Smooth muscle cell (in vitro differentiated cells): Measurements from ENCODE around the gene MACF1. TPM values are rescaled to one million over a fixed set of nuclear protein-coding genes. Genes with fewer than 3 reads are reported as not detected.
A peak's percentile ranks its signal among the peaks of the same experiment; 100 is the strongest.

Source experiments
- DNase-seq: peaks from one replicate; lab custom pipeline; 2025; ENCODE audit not compliant: unreplicated experiment; lab: John Stamatoyannopoulos, UW
- H2AFZ ChIP-seq: fragments of 200-600 bp; sonication (generic); 2 replicates; pipeline ENCODE4 v1.6.0; 2016; ENCODE audit warnings: antibody characterized with exemption, low read depth, mild to moderate bottlenecking
- H3F3A ChIP-seq: fragments of 200-600 bp; sonication (generic); 2 replicates; pipeline ENCODE4 v1.6.0; 2017; ENCODE audit warnings: antibody characterized with exemption, low read depth
- H3K27ac ChIP-seq: fragments of 200-600 bp; sonication (generic); 2 replicates; pipeline ENCODE4 v1.5.1; 2016; ENCODE audit warnings: low read depth, mild to moderate bottlenecking
- H3K27me3 ChIP-seq: fragments of 200-600 bp; sonication (generic); 2 replicates; pipeline ENCODE4 v1.6.1; 2016; ENCODE audit warnings: low read depth, mild to moderate bottlenecking
- H3K36me3 ChIP-seq: fragments of 200-600 bp; sonication (generic); 2 replicates; pipeline ENCODE4 v1.5.1; 2016; ENCODE audit warnings: low read depth
- H3K4me1 ChIP-seq: fragments of 200-600 bp; sonication (generic); 2 replicates; pipeline ENCODE4 v1.5.1; 2016; ENCODE audit warnings: low read depth
- H3K4me2 ChIP-seq: fragments of 200-600 bp; sonication (generic); 2 replicates; pipeline ENCODE4 v1.6.0; 2016; ENCODE audit warnings: mild to moderate bottlenecking
- H3K4me3 ChIP-seq: fragments of 200-600 bp; sonication (generic); 2 replicates; pipeline ENCODE4 v1.5.1; 2016; ENCODE audit warnings: mild to moderate bottlenecking
- H3K79me2 ChIP-seq: fragments of 200-600 bp; sonication (generic); 2 replicates; pipeline ENCODE4 v1.6.0; 2016; ENCODE audit warnings: low read depth, mild to moderate bottlenecking
- H3K9ac ChIP-seq: fragments of 200-600 bp; sonication (generic); 2 replicates; pipeline ENCODE4 v1.6.0; 2016; ENCODE audit warnings: low read depth
- H3K9me3 ChIP-seq: fragments of 200-600 bp; sonication (generic); replicated peaks from 2 replicates; pipeline ENCODE4 v1.5.1; 2016; ENCODE audit warnings: low read depth
- H4K20me1 ChIP-seq: fragments of 200-600 bp; sonication (generic); 2 replicates; pipeline ENCODE4 v1.6.0; 2016; ENCODE audit warnings: low read depth
- CTCF ChIP-seq: fragments of 200-600 bp; sonication (generic); IDR thresholded peaks from 2 replicates; pipeline ENCODE4 v1.5.1; 2017; ENCODE audit warnings: borderline replicate concordance, mild to moderate bottlenecking, antibody characterized with exemption; ENCODE audit not compliant: insufficient read depth, poor library complexity, severe bottlenecking
- WGBS: methylation state at CpG from one replicate; pipeline ENCODE4 v1.1.7; 2016; ENCODE audit warnings: low lambda C conversion rate; 5-methylcytosine and 5-hydroxymethylcytosine counted together
- polyA plus RNA-seq: library from polyadenylated mRNA; unstranded; fragments of >200 nt; fragmentation: Nextera tagmentation; extraction: Ambion mirVana; gene quantifications from 2 replicates; pipeline ENCODE4 v1.2.1, GENCODE V29; 2016
- total RNA-seq: library from RNA; depleted of rRNA; stranded (reverse); fragments of >200 nt; gene quantifications from 2 replicates; pipeline ENCODE4 v1.2.3, GENCODE V29; 2014

The MACF1 gene
- total and polyA plus RNA-seq, 2 experiments from 2014 or later: 36.9 to 195 TPM

GRCh38 chr1:39277879-39278278 is 73.4 kb downstream of the MACF1 start:
- no peak for TF ChIP-seq CTCF
- Histone ChIP-seq H3F3A (peaks cover 6% of the 10 kb centered on the region), H3K4me2 (no peak overlapping the region), H3K9ac (no peak overlapping the region), H4K20me1 (peaks cover 98% of the 10 kb centered on the region), H3K9me3 (no peaks in the 10 kb centered on the region), H3K36me3 (peaks cover under 1% of the 10 kb centered on the region), H3K4me1 (peaks cover 7% of the 10 kb centered on the region), H2AFZ (no peak overlapping the region), H3K4me3 (no peak overlapping the region), H3K27ac (peak overlapping the region; percentile 20), H3K27me3 (no peaks in the 10 kb centered on the region), H3K79me2 (peaks cover 95% of the 10 kb centered on the region)
- DNase-seq: no peak

GRCh38 chr1:39282537-39283216 is 78.2 kb downstream of the MACF1 start:
- no peak overlapping the region for H2AFZ ChIP-seq
- H3K9ac ChIP-seq: no peak overlapping the region
- peaks cover 4% of the 10 kb centered on the region for H3F3A ChIP-seq
- WGBS: 66% methylated on average over 8 of the region's 8 CpGs
- H3K9me3 ChIP-seq: no peaks in the 10 kb centered on the region
- peaks cover 61% of the 10 kb centered on the region for H4K20me1 ChIP-seq
- H3K79me2 ChIP-seq: peaks cover 54% of the 10 kb centered on the region
- TF ChIP-seq CTCF: no peak
- H3K27ac ChIP-seq: no peak overlapping the region
- no peak overlapping the region for H3K4me2 ChIP-seq
- no peaks in the 10 kb centered on the region for H3K27me3 ChIP-seq
- H3K36me3 ChIP-seq: peaks cover 42% of the 10 kb centered on the region
- peaks cover 2% of the 10 kb centered on the region for H3K4me1 ChIP-seq
- DNase-seq: no peak
- H3K4me3 ChIP-seq: no peak overlapping the region

GRCh38 chr1:39283858-39284257 is 79.4 kb downstream of the MACF1 start:
- Histone ChIP-seq H3K27ac (peak overlapping the region; percentile 4), H3F3A (no peaks in the 10 kb centered on the region), H4K20me1 (peaks cover 50% of the 10 kb centered on the region), H3K4me1 (no peaks in the 10 kb centered on the region), H3K9me3 (no peaks in the 10 kb centered on the region), H2AFZ (no peak overlapping the region), H3K27me3 (no peaks in the 10 kb centered on the region), H3K36me3 (peaks cover 48% of the 10 kb centered on the region), H3K79me2 (peaks cover 44% of the 10 kb centered on the region), H3K9ac (no peak overlapping the region), H3K4me2 (no peak overlapping the region), H3K4me3 (no peak overlapping the region)
- no peak for TF ChIP-seq CTCF
- DNase-seq: no peak
- WGBS: 89% methylated on average over 1 of the region's 1 CpG

DNA sequence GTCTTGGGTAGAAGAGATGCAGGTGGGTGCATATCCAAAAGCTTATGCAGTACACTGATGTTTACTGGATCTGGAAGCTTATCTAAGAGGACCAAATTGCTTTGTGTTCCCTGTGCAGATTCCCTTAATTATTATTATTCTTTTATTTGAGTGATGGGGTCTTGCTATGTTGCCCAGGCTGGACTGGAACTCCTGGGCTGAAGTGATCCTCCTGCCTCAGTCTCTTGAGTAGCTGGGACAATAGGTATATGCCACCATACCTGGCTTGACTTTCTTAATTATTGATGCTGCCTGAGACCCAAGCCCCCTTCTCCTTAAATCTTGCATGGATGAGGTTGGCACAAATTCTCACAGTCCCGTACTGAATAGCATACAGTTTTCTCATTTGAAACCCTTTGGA is 83.0 kb downstream of the MACF1 start:
- Histone ChIP-seq H3K79me2 (peaks cover 16% of the 10 kb centered on the region), H3K27me3 (no peaks in the 10 kb centered on the region), H3K4me2 (no peak overlapping the region), H3K27ac (no peak overlapping the region), H3K36me3 (peaks cover 70% of the 10 kb centered on the region), H4K20me1 (peaks cover 26% of the 10 kb centered on the region), H3K4me1 (peaks cover 4% of the 10 kb centered on the region), H3F3A (peaks cover 11% of the 10 kb centered on the region), H2AFZ (no peak overlapping the region), H3K9me3 (no peaks in the 10 kb centered on the region), H3K9ac (no peak overlapping the region), H3K4me3 (no peak overlapping the region)
- DNase-seq: no peak
- TF ChIP-seq CTCF: no peak
- WGBS: 95% methylated on average over 1 of the region's 1 CpG
